ENCODE results near the gene CD70.
"Not testable (repeated sequence)": the region's sequence is repeated elsewhere in the genome, so short reads cannot be mapped to it uniquely, and the experiment has no call there.

The CD70 gene

DNA sequence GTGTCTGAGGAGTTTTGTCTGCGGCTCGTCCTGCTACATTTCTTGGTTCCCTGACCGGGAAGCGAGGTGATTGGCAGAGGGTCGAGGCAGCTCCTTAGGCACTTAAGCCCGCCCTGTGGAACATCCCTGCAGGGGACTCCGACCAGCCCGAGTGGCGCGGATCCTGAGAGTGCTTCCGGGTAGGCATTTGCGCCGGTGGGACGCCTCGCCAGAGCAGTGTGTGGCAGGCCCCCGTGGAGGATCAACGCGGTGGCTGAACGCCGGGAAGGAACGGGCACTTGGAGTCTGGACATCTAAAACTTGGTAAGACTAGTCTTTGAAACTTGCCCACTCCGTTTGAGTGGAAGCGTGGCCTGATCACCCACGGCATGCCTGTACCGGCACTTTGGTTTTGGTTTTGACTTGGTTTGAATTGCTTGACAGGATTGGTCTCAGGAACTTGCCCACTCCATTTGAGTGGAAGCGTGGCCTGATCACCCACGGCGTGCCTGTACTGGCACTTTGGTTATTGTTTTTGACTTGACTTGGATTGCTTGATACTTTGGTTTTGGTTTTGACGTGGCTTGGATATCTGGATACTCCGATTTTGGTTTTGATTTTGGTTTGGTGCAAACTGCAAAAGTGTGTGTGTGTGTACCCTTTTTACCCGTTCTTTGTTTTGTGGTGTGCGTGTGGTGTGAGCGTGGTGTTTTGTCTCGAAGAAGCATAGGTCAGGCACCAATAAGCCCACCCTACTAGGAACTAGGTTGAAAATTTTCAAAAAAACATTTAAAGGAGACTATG is 6.7 kb upstream of the CD70 start:
- DNase-seq (ENCODE audit: low read depth) = not testable (repeated sequence)

DNA sequence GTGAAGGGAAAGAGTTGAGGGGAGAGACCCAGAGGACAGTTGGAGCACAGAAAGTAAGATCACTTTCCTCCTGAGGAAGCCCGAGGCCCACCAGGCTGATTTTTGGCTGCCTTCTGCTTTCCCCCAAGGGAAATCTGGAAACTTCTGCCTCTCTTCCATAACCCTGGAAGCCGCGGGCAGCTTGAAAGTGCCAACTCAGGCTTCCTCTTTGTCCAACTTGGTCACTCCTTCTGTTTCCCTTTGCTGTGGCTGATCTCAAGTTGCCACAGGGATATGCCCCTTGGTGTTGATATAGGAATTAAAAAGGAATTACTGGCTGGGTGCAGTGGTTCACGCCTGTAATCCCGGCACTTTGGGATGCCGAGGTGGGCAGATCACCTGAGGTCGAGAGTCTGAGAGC is 5.7 kb upstream of the CD70 start:
- DNase-seq (ENCODE audit: low read depth) = no peak

DNA sequence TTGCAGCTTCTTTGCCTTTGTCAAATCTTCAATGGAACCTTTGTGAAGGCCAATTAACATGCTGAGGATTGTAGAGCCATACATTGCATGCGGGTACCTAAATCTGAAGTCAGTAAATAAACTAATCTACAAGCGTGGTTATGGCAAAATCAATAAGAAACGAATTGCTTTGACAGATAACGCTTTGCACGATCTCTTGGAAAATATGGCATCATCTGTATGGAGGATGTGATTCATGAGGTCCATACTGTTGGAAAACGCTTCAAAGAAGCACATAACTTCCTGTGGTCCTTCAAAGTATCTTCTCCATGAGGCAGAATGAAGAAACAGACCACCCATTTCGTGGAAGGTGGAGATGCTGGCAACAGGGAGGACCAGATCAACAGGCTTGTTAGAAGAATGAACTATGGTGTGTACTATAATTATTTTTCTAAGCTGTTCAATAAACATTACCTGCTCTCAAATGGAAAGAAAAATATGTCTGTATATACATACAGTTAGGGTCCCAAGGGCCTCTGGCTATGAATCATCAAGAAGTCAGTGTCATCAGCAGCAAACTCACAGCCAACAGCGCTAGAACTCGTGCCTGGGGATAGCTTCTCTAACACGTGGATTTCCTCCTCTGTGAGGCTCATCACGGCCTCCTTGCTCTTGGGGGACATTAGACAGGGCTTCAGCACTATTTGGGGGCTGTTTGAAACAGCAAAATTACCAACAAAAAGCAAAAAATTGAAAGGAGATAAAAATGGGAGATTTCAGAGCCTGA is 2.9 kb upstream of the CD70 start:
- no peak for DNase-seq (ENCODE audit: low read depth)

DNA sequence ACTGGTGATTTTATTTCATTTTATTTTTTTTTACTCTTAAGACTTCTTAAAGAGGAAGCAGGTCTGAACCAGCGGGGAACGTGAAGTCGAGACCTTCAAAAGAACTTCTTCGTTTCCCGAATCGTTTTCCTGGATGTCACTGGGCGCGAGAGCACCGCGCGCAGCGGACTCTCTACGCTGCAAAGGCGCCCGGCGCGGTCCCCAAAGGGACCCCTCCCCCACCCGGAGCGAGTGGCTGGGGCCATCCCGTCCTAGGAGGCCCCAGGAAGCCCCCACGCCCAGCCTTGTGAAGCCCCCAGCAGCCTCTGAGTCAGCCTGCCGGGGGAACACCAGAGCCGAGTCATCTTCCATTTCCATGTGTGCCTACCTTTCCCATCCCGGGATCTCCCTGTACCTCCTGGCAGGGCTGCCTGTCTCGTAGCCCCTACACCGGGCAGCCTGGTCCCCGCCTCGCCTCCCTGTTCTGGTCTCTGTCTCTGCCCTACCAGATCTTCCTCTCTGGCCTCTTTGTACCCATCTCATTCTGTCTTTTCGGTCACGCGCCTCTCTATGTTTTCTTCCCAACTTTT is 608 bp downstream of the CD70 start:
- no peak for DNase-seq (ENCODE audit: low read depth)

DNA sequence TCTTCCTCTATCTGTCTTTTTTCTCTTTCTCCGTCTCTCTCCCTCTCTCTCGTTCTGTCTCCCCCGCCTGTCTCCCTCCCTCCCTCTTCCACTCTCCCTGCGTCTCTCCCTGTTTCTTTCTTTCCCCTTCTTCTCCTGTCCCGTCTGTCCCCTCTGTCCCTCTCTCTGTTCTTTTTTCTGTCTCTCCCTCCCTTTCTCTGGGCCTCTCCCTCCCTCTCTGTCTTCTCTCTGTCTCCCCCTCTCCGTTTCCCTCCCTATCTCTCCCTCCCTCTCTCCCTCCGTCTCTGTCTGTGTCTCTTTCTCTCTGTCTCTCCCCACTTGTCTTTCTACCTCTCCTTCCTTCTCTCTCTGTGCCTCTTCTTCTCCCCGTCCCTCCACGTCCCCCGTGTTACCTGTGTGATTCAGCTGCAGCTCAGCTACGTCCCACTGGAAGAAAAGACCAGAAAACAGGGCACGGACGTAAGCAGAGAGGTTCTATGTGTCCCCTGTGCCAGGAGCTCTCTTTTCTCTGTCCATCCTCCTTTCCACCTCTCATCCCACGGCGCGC is 1.2 kb downstream of the CD70 start:
- DNase-seq (ENCODE audit: low read depth) = no peak

DNA sequence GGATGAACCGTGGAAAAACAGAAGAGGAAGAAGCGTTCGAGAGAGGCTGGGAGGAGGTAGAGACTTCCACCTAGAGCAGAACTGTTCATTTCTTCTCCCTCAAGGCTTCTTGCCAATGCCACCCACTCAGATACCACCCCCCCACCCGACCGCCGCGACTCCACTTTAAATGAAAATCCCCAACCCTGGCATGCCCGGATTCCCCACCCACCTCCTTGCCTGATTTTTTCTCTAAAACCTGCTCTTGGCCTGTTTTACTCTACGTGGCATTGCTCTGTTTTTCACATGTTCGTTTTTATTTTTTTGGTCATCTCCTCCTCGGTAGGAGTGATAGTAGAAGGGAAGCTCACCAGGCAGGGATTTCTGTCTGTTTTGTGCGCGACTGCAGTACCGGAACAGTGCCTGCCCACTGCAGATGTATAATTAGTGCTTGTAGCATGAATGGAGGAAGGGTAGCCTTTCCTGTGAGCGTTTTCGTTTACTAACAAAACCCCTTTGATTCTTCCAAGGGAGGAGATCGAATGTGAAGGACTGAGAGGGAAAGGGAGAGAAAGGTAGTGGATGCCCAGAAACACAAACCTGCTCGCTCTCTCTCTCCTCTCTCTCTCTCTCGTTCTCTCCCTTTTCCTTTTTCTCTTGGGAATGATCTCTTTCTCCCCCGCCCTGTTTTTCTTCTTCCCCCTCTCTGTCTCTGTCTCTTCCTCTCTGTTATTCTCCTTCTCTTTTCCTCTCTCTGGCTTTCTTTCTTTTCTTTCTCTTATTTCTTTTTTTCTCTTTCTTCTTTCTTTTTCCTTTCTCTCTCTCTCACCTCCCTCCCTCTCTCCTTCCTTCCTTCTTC is 2.2 kb downstream of the CD70 start:
- no peak for DNase-seq (ENCODE audit: low read depth)

DNA sequence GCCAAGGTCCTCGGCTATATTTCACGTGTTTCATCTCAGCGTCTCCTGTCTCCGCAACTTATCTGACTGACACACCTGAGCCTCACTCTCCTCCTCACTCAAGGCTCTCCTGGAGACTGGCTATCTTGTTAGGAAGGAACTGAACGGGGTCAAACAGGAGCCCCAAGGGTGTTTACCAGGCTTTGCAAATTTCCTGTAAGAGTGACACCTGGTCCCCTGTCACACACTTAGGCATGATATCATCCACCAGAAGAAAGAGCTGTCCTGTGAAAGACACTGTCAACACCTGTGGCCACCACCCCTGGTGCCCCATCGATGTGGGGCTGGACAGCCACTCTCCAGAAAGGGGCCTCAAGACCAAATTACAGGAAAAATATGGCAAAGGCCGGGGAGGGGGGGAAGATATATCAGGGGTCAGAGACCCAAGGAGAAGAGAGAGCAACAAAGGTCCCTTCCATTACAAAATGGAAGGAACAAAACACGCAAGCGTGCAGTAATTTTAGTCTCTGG is 2.9 kb downstream of the CD70 start:
- DNase-seq (ENCODE audit: low read depth) = no peak

DNA sequence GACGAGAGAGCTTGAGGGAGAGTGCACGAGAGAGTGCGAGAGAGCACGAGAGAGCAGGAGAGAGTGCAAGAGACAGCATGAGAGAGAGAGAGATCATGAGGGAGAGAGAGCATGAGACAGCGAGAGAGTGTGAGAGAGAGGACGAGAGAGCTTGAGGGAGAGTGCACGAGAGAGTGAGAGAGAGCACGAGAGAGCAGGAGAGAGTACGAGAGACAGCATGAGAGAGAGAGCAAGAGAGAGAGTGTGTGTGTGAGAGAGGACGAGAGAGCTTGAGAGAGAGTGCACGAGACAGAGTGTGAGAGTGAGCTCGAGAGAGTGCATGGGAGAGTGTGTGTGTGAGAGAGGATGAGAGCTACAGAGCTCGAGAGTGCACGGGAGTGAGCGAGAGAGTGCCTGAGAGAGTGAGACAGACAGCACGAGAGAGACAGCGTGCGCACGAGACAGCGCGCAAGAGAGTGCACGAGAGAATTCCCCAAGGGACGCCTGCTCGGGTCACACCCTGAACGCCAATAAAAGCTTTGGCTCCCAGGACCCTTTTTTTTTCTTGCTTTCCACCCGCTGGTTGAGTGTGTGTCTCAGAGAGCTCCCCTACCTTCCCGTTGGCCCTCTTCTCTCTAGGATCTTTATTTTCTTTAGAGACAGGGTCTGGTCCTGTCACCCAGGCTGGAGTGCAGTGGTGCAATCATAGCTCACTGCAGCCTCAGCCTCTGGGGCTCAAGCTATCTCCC is 3.7 kb downstream of the CD70 start:
- no peak for DNase-seq (ENCODE audit: low read depth)

DNA sequence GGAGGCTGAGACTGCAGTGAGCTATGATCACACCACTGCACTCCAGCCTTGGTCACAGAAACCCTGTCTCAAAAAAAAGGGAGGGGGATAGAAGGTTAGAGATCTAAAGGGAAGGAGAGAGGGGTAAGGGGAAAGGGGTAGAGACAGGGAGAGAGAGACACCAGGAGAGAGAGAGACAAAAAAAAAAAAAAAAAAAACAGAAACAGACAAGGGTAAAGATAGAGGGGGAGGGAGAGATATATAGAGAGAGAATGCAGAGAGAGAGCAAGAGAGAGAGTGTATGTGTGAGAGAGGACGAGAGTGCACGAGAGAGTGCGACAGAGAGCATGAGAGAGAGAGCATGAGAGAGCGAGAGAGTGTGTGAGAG is 4.2 kb downstream of the CD70 start:
- DNase-seq (ENCODE audit: low read depth) = no peak

DNA sequence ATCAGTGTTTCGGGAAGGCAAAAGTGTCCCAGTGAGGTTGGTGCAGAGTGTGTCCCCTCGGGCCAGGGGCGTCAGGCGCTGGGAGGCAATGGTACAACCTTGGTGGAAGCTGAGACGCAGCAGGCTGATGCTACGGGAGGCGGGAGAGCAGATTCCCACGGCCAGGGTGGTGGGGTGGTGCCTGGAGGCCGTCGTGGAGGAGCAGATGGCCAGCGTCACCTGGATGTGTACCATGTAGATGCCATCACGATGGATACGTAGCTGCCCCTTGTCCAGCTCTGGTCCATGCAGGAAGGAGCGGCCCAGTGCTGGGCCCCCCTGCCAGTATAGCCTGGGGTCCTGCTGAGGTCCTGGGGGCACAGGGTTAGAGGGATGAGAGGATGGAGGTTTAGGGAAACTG is 4.9 kb downstream of the CD70 start:
- DNase-seq (ENCODE audit: low read depth) = no peak

DNA sequence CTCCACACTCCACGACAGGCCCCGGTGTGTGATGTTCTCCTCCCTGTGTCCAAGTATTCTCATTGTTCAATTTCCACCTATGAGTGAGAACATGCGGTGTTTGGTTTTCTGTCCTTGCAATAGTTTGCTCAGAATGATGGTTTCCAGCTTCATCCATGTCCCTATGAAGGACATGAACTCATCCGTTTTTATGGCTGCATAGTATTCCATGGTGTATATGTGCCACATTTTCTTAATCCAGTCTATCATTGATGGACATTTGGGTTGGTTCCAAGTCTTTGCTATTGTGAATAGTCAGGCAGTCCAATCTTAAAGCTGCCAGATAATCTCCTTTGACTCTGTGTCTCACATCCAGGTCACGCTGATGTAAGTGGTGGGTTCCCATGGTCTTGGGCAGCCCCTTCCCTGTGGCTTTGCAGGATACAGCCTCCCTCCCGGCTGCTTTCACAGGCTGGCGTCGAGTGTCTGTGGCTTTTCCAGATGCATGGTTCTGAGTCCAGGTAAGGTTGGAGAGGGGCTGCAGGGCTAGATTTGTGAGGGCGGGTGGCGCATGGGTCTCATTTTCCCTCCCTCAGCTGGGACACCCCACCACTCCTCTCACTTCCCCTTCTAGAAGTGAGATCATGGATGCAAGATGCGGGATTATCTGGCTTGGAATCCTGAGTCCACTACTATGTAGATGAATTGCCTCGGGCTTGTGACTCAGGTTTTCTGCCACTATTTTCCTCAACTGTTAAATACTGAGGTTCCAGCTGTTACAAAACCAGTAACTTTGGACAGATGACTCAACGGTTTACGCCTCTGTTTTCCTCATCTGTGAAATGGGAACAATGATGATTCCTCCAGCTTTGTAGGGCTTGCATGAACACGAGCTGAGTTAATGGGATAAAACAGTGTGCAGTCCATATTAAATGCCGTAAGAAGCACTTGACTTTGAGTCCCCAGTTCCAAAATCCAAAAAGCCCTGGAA is 8.2 kb downstream of the CD70 start:
- not testable (repeated sequence) for DNase-seq (ENCODE audit: low read depth)

DNA sequence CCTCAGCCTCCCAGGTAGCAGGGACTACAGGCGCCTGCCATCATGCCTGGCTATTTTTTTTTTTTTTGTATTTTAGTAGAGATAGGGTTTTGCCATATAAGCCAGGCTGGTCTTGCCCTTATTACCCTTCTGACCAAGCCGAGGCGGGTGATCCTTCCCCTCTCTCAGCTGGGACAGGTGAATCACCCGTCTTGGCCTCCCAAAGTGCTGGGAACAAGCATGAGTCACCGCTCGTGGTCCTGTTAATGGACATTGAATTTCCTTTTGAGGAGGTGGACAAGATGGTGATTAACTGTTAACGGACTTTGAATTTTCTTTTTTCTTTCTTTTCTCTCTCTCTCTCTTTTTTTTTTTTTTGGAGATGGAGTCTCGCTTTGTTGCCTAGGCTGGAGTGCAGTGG is 10.6 kb downstream of the CD70 start:
- DNase-seq (ENCODE audit: low read depth) = no peak

DNA sequence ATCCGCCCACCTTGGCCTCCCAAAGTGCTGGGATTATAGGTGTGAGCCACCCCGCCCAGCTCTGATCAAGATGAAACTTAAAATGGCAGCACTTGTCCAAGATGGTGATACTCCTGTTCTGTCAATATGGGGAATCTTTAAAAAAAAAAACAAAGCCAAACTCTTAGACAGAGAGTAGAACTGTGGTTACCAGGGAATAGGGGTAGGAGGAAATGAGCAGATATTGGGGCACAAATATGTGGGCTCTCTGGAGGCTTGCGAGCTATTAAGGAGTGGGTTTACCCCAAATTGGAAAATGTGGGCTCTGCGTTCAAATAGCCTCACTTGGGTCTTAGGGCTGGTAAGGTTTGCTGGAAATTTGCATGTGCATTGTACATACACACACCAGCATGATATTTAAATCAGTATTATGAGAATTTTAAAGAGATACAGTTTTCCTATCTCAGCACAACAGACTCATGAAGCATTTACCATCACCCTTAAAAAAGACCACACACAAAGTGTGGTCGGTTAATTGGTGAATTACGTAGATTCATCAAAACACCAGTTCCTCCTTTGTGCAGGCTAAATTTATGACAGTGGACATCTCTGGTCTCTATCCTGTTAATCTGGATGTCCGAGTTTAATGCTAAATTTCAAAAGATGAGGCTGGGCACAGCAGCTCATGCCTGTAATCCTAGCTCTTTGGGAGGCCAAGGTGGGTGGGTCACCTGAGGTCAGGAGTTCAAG is 11.3 kb downstream of the CD70 start:
- no peak for DNase-seq (ENCODE audit: low read depth)

DNA sequence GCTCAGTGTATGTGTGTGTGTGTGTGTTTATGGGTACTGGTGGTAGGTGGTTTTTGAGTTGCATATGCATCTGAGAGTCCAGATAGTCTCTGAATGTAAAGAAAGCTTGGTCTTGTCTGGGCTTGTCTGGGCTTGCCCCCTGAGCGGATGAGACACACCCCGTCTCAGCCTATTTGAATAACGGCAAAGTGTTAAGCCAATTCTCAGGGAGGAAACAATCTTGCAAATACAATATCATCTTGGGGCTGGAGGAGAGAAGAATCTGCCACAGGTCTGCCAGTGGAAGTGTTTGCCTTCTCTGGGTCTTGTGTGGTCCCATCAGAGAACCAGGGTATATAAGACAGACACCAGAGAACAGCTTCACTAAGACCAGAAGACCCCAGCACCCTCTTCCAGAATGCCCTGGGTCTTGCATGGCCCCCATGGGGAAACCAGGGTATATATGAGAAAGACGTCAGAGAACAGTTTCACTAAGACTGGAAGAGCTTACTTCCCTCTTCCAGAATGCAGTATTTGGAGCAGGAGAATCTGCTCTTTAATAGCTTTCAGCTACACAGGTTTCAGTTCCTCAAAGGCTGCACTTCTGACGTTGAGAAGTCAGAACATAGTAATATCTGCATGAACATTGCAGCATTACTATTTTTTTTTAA is 13.3 kb downstream of the CD70 start:
- no peak for DNase-seq (ENCODE audit: low read depth)

DNA sequence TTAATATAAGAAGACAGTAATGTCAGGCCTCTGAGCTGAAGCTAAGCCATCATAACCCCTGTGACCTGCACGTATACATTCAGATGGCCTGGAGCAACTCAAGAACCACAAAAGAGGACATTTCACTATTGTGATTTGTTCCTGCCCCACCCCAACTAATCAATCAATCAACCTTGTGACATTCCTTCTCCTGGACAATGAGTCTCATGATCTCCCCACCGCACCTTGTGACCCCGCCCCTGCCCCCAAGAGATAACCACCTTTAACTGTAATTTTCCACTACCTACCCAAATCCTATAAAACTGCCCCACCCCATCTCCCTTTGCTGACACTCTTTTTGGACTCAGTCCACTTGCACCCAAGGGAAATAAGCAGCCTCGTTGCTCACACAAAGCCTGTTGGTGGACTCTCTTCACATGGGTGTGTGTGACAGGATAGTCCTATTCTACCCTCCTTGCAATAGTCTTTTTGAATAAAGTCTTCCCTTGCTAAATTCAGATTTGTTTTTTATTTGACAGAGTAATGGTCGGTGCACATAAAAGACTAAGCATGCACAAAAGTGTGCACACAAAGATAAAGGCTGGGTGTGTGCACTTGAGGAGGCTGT is 14.0 kb downstream of the CD70 start:
- no peak for DNase-seq (ENCODE audit: low read depth)

DNA sequence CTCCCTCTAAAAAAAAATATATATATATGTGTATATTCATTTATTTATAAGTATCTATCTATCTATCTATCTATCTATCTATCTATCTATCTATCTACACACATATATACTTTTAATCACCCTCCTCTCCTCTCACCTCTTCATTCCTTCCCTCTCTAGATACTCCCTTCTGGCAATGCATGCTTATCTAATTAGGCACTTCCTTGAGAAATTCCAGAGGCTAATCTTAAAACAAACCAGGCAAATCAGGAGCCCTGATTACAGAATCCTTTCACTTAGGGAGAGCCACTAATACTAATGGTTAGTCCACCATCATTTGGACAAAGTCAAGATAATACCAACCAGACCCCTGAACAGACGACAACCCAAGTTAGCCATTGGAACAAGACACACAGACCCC is 17.6 kb downstream of the CD70 start:
- no peak for DNase-seq (ENCODE audit: low read depth)

DNA sequence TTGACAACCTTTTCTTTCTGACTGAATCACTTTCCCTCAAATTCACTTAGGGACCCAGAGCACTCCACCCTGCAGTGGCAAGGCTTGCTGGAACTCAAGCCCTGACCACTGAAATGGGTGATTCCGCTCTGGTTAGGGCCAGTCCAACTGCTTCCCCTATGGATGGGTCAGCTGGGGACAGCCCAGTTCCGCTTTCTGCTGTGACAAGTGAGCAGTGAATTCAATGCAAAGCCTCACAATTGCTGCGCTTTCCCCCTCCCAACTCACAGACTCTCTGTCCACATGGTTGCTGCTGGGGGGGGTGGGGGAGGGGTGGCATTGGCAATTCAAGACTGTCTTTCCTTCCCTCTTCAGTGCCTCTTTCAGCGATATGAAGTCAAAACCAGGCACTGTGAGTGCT is 18.7 kb downstream of the CD70 start:
- DNase-seq (ENCODE audit: low read depth) = no peak

DNA sequence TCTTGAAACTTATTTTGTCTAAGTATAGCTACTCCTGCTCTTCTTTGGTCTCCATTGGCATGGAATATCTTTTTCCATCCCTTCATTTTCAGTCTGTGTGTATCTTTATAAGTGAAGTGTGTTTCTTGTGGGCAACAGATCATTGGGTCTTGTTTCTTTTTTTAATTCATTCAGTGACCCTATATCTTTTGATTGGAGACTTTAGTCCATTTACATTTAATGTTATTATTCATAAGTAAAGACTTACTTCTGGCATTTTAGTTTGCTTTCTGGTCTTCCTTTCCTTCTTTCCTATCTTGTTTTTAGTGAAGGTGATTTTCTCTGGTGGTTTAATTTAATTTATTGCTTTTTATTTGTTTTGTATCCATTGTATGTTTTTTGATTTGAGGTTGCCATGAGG is 19.8 kb downstream of the CD70 start:
- no peak for DNase-seq (ENCODE audit: low read depth)
